HCT116 (cell line): ENCODE measurements around the gene MYLK3. TPM values are rescaled to one million over a fixed set of nuclear protein-coding genes. Genes with fewer than 3 reads are reported as not detected.

Experiments
- ATAC-seq: fragments of 200-7000 bp; cut with Tn5 transposase; 2 replicates; pipeline ENCODE4 v1.9.1; 2020; ENCODE audit warnings: mild to moderate bottlenecking, moderate library complexity
- BruUV-seq: library from RNA; stranded (reverse); fragments of 400-500 nt; replicated peaks from 2 replicates; lab custom pipeline; 2021; lab: Mats Ljungman, UMichigan
- CTCF ChIA-PET: fragments of 300-600 bp; sonication (Branson Sonifier 250); formaldehyde crosslinking; loops from one replicate; lab custom pipeline; 2021; ENCODE audit warnings: antibody characterized with exemption; lab: Charles Lee
- POLR2A ChIA-PET: fragments of 300-600, 350-600 bp; sonication (Branson Sonifier 250); formaldehyde crosslinking; loops from one replicate; lab custom pipeline; 2021; ENCODE audit warnings: antibody characterized with exemption; lab: Charles Lee
- RAD21 ChIA-PET, 2 experiments: fragments of 300-600 bp; sonication (Branson Sonifier 250); formaldehyde crosslinking; loops; one replicate each; lab custom pipeline; 2023; ENCODE audit warnings: low total read pairs in 2 of 2; ENCODE audit not compliant: uncharacterized antibody in 2 of 2, unreplicated experiment in 2 of 2, low non-redundant PET in 1 of 2; lab: Charles Lee
- DNase-seq: peaks from one replicate; pipeline ENCODE4 v3.0.0-alpha.2; 2010; ENCODE audit warnings: low read depth, low spot score
- H2AFZ ChIP-seq: fragments of 200-600 bp; shearing (Covaris generic), sonication (generic); 2 replicates; pipeline ENCODE4 v1.6.1; 2017; ENCODE audit warnings: low read depth, mixed run types, mixed read lengths, antibody characterized with exemption, low read length; ENCODE audit not compliant: poor library complexity, severe bottlenecking
- H3K27ac ChIP-seq: 2 replicates; pipeline ENCODE4 v1.5.1; 2012; ENCODE audit warnings: low read depth, low read length
- H3K27me3 ChIP-seq: fragments of 200-600 bp; sonication (generic); 2 replicates; pipeline ENCODE4 v1.6.1; 2016; ENCODE audit warnings: mixed run types, low read length, mixed read lengths; ENCODE audit not compliant: insufficient read depth
- H3K36me3 ChIP-seq, 2 experiments: fragments of 200-500 bp in 1 of 2; fragments of 200-600 bp in 1 of 2; sonication (Bioruptor generic) in 1 of 2; sonication (generic) in 1 of 2; 2 replicates each; pipeline versions ENCODE4 v1.5.1 to v1.6.1; 2014 to 2016; ENCODE audit warnings: low read length in 2 of 2, inconsistent platforms in 1 of 2, mixed read lengths in 1 of 2, mixed run types in 1 of 2; ENCODE audit not compliant: insufficient read depth in 2 of 2, control insufficient read depth in 1 of 2
- H3K4me1 ChIP-seq, 2 experiments: fragments of 200-600 bp in 1 of 2; sonication (generic) in 1 of 2; 2 replicates each; pipeline versions ENCODE4 v1.5.1 to v1.6.1; 2012 to 2017; ENCODE audit warnings: low read length in 2 of 2, inconsistent platforms in 1 of 2, mild to moderate bottlenecking in 1 of 2, mixed read lengths in 1 of 2, mixed run types in 1 of 2, moderate library complexity in 1 of 2; ENCODE audit not compliant: insufficient read depth in 2 of 2, control insufficient read depth in 1 of 2
- H3K4me2 ChIP-seq: fragments of 200-600 bp; sonication (generic); 2 replicates; pipeline ENCODE4 v1.6.1; 2017; ENCODE audit warnings: mixed run types, low read length, mixed read lengths
- H3K4me3 ChIP-seq, 2 experiments: fragments of 200-600 bp in 1 of 2; sonication (generic) in 1 of 2; replicated peaks in 1 of 2; 2 replicates each; pipeline ENCODE4 v1.5.1; 2011 to 2016; ENCODE audit warnings: low read length in 2 of 2, control low read depth in 1 of 2, low read depth in 1 of 2, mild to moderate bottlenecking in 1 of 2, mixed read lengths in 1 of 2, mixed run types in 1 of 2
- H3K79me2 ChIP-seq: fragments of 200-600 bp; sonication (generic); 2 replicates; pipeline ENCODE4 v1.6.1; 2017; ENCODE audit warnings: mild to moderate bottlenecking, mixed run types, low read length, moderate library complexity, mixed read lengths; ENCODE audit not compliant: insufficient read depth
- H3K9ac ChIP-seq: fragments of 200-600 bp; sonication (generic); 2 replicates; pipeline ENCODE4 v1.6.1; 2016; ENCODE audit warnings: low read length, mixed read lengths
- H3K9me2 ChIP-seq: fragments of 200-600 bp; sonication (generic), shearing (Covaris generic); 2 replicates; pipeline ENCODE4 v1.6.1; 2017; ENCODE audit warnings: mixed run types, mild to moderate bottlenecking, moderate library complexity; ENCODE audit not compliant: insufficient read depth
- H3K9me3 ChIP-seq, 2 experiments: fragments of 200-500 bp in 1 of 2; fragments of 200-600 bp in 1 of 2; sonication (Bioruptor generic) in 1 of 2; sonication (generic) in 1 of 2; 2 replicates each; pipeline ENCODE4 v1.6.1; 2014 to 2017; ENCODE audit warnings: low read length in 2 of 2, mixed read lengths in 2 of 2, inconsistent platforms in 1 of 2, low read depth in 1 of 2, mild to moderate bottlenecking in 1 of 2, mixed run types in 1 of 2, moderate library complexity in 1 of 2; ENCODE audit not compliant: control insufficient read depth in 1 of 2, insufficient read depth in 1 of 2
- H4K20me1 ChIP-seq: fragments of 200-600 bp; sonication (generic), shearing (Covaris generic); 2 replicates; pipeline ENCODE4 v1.6.1; 2017; ENCODE audit warnings: mixed run types, mild to moderate bottlenecking, moderate library complexity; ENCODE audit not compliant: insufficient read depth
- SIN3A ChIP-seq: IDR thresholded peaks from 2 replicates; pipeline ENCODE4 v1.6.1; 2012; ENCODE audit warnings: low read depth
- YY1 ChIP-seq: IDR thresholded peaks from 2 replicates; pipeline ENCODE4 v1.6.1; 2011; ENCODE audit warnings: low read length, low read depth, moderate library complexity, mild to moderate bottlenecking; ENCODE audit not compliant: insufficient replicate concordance; ENCODE audit errors: extremely low read depth
- intact Hi-C: fragments of 100-400 bp; cut with micrococcal nuclease; formaldehyde crosslinking; loops from 2 replicates; pipeline ENCODE4 v1.10.0; 2022
- total RNA-seq: library from RNA; stranded (reverse); gene quantifications from one replicate; pipeline ENCODE4 v1.2.1, GENCODE V29; 2021; ENCODE audit not compliant: unreplicated experiment

The MYLK3 gene
- total RNA-seq, 1 experiment from 2014 or later = 0.22 TPM

DNA sequence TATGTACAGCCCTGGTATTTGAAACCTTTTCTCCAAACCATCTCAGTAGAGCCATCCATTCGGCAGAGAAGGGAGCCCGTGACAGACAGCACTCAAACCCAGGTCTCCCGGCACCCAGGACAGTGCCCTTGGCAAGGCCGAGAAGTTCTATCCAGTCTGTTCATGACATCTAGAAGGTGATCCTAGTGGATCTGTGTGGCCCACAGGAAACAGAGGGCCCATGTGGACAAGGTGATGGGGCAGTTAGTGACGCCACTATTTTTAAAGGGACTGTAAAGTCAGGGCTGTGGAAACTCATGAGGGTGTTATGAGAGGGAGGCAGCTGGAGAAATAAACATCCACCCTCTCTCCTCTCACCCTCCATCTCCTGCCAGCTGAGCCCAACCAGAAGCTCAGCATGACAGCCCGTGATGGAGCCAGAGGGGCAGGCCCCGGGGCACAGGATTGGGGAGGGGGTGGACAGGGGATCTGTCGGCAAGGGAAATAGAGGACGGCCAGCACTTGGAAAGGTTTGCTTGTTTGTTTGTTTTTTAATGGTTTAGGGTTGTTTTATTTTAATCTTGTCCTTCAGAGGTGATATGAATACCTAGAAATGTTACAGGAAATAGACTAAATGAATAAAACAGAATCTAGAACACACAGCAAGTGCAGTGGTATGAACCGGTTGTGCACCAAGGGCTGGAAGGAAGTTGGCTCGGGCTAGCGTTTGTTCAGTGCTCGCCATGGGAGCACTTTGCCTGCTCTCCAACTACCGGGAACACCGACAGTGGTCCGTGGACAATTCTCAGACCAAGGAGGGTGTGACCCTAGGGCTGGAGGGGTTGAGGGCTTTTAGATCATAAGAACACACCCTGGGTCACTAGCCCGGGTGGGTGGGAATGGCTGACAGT is 17.1 kb downstream of the MYLK3 start:
- BruUV-seq = no TSS peak
- Histone ChIP-seq H4K20me1 (no peaks in the 10 kb centered on the region), H3K4me1 (no peaks in the 10 kb centered on the region), H3K27ac (no peak overlapping the region), H3K27me3 (no peaks in the 10 kb centered on the region), H2AFZ (no peak overlapping the region), H3K36me3 (no peaks in the 10 kb centered on the region), H3K9ac (no peak overlapping the region), H3K9me2 (no peaks in the 10 kb centered on the region), H3K4me2 (no peak overlapping the region), H3K9me3 (no peaks in the 10 kb centered on the region), H3K79me2 (no peaks in the 10 kb centered on the region), H3K4me3 (no peak overlapping the region)
- no peak for DNase-seq
- intact Hi-C loops = no loop called here
- ATAC-seq = no peak
- ChIA-PET RAD21 (no interaction called here), CTCF (no interaction called here), POLR2A (no interaction called here)
- TF ChIP-seq YY1 = no peak
- TF ChIP-seq, all 23 proteins: peak for 0

- no peak overlapping the region for H3K4me3 ChIP-seq
- H3K9ac ChIP-seq = no peak overlapping the region
- no peaks in the 10 kb centered on the region for H3K9me2 ChIP-seq
- H3K9me3 ChIP-seq = no peaks in the 10 kb centered on the region
- no peak for ATAC-seq
- BruUV-seq = no TSS peak
- intact Hi-C loops = no loop called here
- no peak for DNase-seq
- POLR2A ChIA-PET = no interaction called here
- H3K27ac ChIP-seq = no peak overlapping the region
- no peaks in the 10 kb centered on the region for H3K79me2 ChIP-seq
- no peaks in the 10 kb centered on the region for H4K20me1 ChIP-seq
- no peak overlapping the region for H3K4me2 ChIP-seq
- CTCF ChIA-PET = no interaction called here
- RAD21 ChIA-PET = no interaction called here
- H3K36me3 ChIP-seq = no peaks in the 10 kb centered on the region
- H2AFZ ChIP-seq = no peak overlapping the region
- no peaks in the 10 kb centered on the region for H3K4me1 ChIP-seq
- no peaks in the 10 kb centered on the region for H3K27me3 ChIP-seq
- no peak for TF ChIP-seq SIN3A
- TF ChIP-seq, all 23 proteins: peak for 0
Observed at GRCh38 chr16:46730126-46730525, 18.0 kb downstream of the MYLK3 start.
